K562 (cell line): ENCODE results near the gene ATP6V0C. TPM values are rescaled to one million over a fixed set of nuclear protein-coding genes. Genes with fewer than 3 reads are reported as not detected.

ENCODE experiments used
- CBX5 ChIP-seq: IDR thresholded peaks from 2 replicates; pipeline ENCODE4 v1.6.1; 2014; ENCODE audit warnings: low read depth, borderline replicate concordance
- DDX20 ChIP-seq: fragments of 450-650 bp; IDR thresholded peaks from 2 replicates; pipeline ENCODE4 v1.6.1; 2016; ENCODE audit warnings: missing genetic modification characterization, low read depth, mild to moderate bottlenecking, missing compliant biosample characterization, moderate library complexity
- FOXK2 ChIP-seq, 2 experiments: fragments of 450-650 bp; IDR thresholded peaks in 1 of 2; conservative IDR thresholded peaks in 1 of 2; 2 replicates each; pipeline ENCODE4 v1.6.1; 2016; ENCODE audit warnings: low read depth in 2 of 2, mild to moderate bottlenecking in 1 of 2
- GATAD2B ChIP-seq: fragments of 450-650 bp; IDR thresholded peaks from 2 replicates; pipeline ENCODE4 v1.6.1; 2017; ENCODE audit warnings: mild to moderate bottlenecking, borderline replicate concordance
- JUND ChIP-seq, 2 experiments: IDR thresholded peaks; 2 replicates in 1 of 2; 3 replicates in 1 of 2; pipeline ENCODE4 v1.6.1; 2011; ENCODE audit warnings: borderline replicate concordance in 2 of 2, low read depth in 2 of 2, low read length in 2 of 2, improper control_type of control experiment in 1 of 2, missing biosample characterization in 1 of 2, missing genetic modification characterization in 1 of 2, missing genetic modification reagents in 1 of 2
- NR4A1 ChIP-seq, 2 experiments: fragments of 250-450 bp in 1 of 2; fragments of 450-650 bp in 1 of 2; sonication (Bioruptor Pico) in 1 of 2; IDR thresholded peaks; 2 replicates each; pipeline versions ENCODE4 v1.4.0 to v1.6.1; 2016 to 2020; ENCODE audit warnings: mild to moderate bottlenecking in 2 of 2, missing compliant biosample characterization in 1 of 2, missing genetic modification characterization in 1 of 2, moderate library complexity in 1 of 2
- RBM17 ChIP-seq: fragments of 200-400 bp; formaldehyde crosslinking; IDR thresholded peaks from 2 replicates; pipeline ENCODE4 v1.6.1; 2017; ENCODE audit warnings: low read depth, mild to moderate bottlenecking, low read length, borderline replicate concordance
- TOE1 ChIP-seq, 2 experiments: fragments of 450-650 bp in 1 of 2; sonication (generic) in 1 of 2; formaldehyde crosslinking in 1 of 2; IDR thresholded peaks; 2 replicates each; pipeline versions ENCODE4 v1.7.1 to v1.8.0; 2016 to 2022; ENCODE audit warnings: borderline replicate concordance in 2 of 2, mild to moderate bottlenecking in 2 of 2, antibody characterized with exemption in 1 of 2, inconsistent platforms in 1 of 2, low read depth in 1 of 2, missing genetic modification reagents in 1 of 2, moderate library complexity in 1 of 2
- ZNF280B ChIP-seq: fragments of 250-450 bp; sonication (Bioruptor Pico); IDR thresholded peaks from 2 replicates; pipeline ENCODE4 v1.5.1; 2021; ENCODE audit warnings: mild to moderate bottlenecking
- ZNF354B ChIP-seq: fragments of 250-450 bp; sonication (Bioruptor Pico); IDR thresholded peaks from 2 replicates; pipeline ENCODE4 v1.4.0; 2020
- polyA plus RNA-seq, 8 experiments: library from polyadenylated mRNA; depleted of rRNA in 4 of 8; stranded (reverse) in 5 of 8; unstranded in 3 of 8; fragments of >200 nt; fragmentation: Nextera tagmentation in 2 of 8; fragmentation: Illumina TruSeq in 1 of 8; extraction: Ambion mirVana in 2 of 8; extraction: Trizol in 1 of 8; gene quantifications; 2 replicates each; pipeline versions ENCODE4 v1.2.1 to v1.2.3, GENCODE V29; 2011 to 2014; ENCODE audit warnings: inconsistent platforms in 1 of 8, missing spikeins in 1 of 8
- total RNA-seq, 7 experiments: library from RNA; depleted of rRNA in 6 of 7; stranded (reverse); fragments of >200 nt in 6 of 7; fragmentation: Illumina TruSeq in 2 of 7; extraction: Trizol in 2 of 7; gene quantifications; 2 replicates each; pipeline versions ENCODE4 v1.2.1 to v1.2.3, GENCODE V29; 2011 to 2021; ENCODE audit warnings: low replicate concordance in 1 of 7
- TF ChIP-seq, protein P1 (sequence below), 2 experiments: fragments of 450-650 bp; IDR thresholded peaks; 2 replicates each; pipeline ENCODE4 v1.6.1; 2016
- TF ChIP-seq, protein P2 (sequence below), 2 experiments: fragments of 450-650 bp; IDR thresholded peaks; 2 replicates each; pipeline ENCODE4 v1.6.1; 2016; ENCODE audit warnings: mild to moderate bottlenecking in 2 of 2, borderline replicate concordance in 1 of 2, low read depth in 1 of 2, moderate library complexity in 1 of 2

The ATP6V0C gene
- total and polyA plus RNA-seq, 9 of the 15 experiments (the other 6 are each of a cell fraction or from before 2014, with no cell fraction given) = 2.9 to 228 (median 22.7) TPM

DNA sequence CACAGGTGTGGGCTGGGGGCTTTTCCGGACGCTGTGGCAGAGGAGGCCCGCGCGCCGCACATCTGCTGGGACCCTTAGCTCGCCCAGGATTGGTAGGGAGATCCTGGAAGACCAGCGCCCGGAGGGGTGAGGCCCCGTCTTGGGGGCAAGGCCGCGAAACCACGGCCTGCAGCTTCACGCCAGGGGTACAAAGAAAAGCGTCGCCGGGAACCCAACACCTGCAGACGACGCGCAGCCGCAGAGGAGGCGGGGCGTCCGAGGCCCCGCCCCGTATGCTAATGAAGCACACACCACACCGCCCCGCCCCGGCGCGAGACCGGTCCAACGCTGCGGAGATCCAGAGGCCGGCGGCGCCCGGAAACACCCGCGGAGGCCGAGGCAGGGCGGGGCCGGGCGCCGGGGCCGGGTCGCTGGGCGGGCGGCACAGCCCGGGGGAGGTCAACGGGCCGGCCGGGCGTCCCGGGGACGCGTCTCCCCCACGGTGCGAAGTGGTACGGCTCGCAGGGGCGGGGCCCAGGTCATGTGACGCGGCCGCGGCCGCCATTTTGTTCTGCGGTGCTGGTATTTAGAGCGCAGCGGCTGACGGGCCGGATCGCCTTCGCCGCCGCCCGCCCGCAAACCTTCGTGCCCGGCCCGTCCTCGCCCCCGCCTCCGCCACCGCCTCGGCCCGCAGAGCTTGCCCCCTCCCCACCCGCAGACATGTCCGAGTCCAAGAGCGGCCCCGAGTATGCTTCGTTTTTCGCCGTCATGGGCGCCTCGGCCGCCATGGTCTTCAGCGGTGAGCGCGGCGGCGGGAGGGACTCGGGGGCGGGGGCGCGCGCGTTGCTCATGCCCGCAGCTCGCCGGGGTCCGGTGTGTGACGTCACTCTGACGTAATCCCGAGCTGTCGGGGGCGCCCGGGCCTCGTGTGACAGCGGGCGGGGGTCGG lies at the start of gene ATP6V0C (continued):
- TF ChIP-seq TOE1 (IDR thresholded peaks at IDR 0.05; ENCODE audit: borderline replicate concordance) (peak; percentile 91; the same call in 1 of the 2 replicates), TOE1 (CRISPR knock-in tag; IDR thresholded peaks at IDR 0.05; ENCODE audit: borderline replicate concordance, low read depth) (no peak), JUND (IDR thresholded peaks at IDR 0.05; ENCODE audit: borderline replicate concordance, low read depth, low read length) (peak; percentile 92), JUND (tag; IDR thresholded peaks at IDR 0.05; ENCODE audit: borderline replicate concordance, low read depth, low read length) (peak; percentile 6; the same call in 1 of the 3 replicates), CBX5 (no peak), GATAD2B (peak; percentile 93; the same call in 1 of the 2 replicates), DDX20 (no peak), NR4A1 (CRISPR knock-in tag; IDR thresholded peaks at IDR 0.05) (no peak), NR4A1 (tag; IDR thresholded peaks at IDR 0.05) (no peak), ZNF280B (CRISPR knock-in tag) (no peak), RBM17 (no peak), FOXK2 (conservative IDR thresholded peaks at IDR 0.05 in 1 of 2, IDR thresholded peaks at IDR 0.05 in 1 of 2; ENCODE audit: low read depth in 2 of 2) (peak in 1 of 2 experiments; percentile 92; a peak in 2 of 4 replicates), ZNF354B (CRISPR knock-in tag) (no peak)
- TF ChIP-seq, protein P1, sequence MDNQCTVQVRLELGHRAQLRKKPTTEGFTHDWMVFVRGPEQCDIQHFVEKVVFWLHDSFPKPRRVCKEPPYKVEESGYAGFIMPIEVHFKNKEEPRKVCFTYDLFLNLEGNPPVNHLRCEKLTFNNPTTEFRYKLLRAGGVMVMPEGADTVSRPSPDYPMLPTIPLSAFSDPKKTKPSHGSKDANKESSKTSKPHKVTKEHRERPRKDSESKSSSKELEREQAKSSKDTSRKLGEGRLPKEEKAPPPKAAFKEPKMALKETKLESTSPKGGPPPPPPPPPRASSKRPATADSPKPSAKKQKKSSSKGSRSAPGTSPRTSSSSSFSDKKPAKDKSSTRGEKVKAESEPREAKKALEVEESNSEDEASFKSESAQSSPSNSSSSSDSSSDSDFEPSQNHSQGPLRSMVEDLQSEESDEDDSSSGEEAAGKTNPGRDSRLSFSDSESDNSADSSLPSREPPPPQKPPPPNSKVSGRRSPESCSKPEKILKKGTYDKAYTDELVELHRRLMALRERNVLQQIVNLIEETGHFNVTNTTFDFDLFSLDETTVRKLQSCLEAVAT (IDR thresholded peaks at IDR 0.05) = peak in 1 of 2 experiments; percentile 78; a peak in 1 of 4 replicates
- TF ChIP-seq, protein P2, sequence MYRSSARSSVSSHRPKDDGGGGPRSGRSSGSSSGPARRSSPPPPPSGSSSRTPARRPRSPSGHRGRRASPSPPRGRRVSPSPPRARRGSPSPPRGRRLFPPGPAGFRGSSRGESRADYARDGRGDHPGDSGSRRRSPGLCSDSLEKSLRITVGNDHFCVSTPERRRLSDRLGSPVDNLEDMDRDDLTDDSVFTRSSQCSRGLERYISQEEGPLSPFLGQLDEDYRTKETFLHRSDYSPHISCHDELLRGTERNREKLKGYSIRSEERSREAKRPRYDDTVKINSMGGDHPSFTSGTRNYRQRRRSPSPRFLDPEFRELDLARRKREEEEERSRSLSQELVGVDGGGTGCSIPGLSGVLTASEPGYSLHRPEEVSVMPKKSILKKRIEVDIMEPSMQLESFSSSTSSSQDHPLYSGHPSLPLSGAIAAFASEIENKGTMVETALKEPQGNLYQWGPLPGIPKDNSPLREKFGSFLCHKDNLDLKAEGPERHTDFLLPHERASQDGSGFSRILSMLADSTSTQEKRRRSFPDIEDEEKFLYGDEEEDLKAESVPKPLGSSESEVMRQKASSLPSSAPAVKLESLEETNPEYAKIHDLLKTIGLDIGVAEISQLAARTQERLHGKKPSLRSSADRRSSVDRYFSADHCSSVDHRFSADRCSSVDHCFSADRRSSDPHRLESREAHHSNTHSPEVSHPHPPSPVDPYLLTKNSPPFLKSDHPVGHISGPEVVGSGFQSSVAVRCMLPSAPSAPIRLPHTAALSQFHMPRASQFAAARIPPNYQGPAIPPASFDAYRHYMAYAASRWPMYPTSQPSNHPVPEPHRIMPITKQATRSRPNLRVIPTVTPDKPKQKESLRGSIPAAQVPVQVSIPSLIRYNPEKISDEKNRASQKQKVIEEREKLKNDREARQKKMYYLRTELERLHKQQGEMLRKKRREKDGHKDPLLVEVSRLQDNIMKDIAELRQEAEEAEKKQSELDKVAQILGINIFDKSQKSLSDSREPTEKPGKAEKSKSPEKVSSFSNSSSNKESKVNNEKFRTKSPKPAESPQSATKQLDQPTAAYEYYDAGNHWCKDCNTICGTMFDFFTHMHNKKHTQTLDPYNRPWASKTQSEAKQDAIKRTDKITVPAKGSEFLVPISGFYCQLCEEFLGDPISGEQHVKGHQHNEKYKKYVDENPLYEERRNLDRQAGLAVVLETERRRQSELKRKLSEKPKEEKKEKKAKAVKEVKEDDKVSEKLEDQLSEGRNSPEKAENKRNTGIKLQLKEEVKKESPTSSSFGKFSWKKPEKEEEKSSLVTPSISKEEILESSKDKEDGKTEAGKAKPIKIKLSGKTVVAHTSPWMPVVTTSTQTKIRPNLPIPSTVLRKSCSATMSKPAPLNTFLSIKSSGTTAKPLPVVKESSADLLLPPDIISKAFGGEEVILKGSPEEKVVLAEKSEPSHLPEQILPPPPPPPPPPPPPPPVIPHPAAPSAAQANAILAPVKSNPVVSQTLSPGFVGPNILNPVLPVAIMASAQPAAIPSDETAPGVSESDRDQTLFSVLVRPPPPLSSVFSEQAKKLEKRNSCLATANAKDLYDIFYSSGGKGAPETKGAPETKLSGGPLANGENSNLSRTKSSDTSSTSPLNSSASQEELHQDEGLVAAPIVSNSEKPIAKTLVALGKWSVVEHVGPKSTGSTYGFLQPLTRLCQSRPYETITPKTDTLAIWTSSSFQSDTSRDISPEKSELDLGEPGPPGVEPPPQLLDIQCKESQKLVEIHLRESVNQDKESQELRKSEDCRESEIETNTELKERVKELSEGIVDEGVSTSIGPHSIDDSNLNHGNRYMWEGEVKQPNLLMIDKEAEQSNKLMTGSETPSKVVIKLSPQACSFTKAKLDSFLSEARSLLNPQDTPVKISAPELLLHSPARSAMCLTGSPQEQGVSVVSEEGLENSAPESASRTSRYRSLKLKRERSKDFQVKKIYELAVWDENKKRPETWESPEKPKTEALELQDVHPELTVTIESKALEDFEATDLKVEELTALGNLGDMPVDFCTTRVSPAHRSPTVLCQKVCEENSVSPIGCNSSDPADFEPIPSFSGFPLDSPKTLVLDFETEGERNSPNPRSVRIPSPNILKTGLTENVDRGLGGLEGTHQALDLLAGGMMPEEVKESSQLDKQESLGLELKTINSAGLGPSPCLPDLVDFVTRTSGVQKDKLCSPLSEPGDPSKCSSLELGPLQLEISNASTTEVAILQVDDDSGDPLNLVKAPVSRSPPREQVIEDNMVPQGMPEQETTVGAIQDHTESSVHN (IDR thresholded peaks at IDR 0.05; ENCODE audit: borderline replicate concordance in 1 of 2, low read depth in 1 of 2) = no peak
